A204.1 (cell line): Measurements from ENCODE around the gene MLIP.
"Not testable (repeated sequence)": the region's sequence is repeated elsewhere in the genome, so short reads cannot be mapped to it uniquely, and the experiment has no call there.

Experiments
- FAIRE-seq: peaks from 2 replicates; lab custom pipeline; 2012; peaks lifted over from hg19 to GRCh38; lab: Jason Lieb, UNC

Gene MLIP

DNA sequence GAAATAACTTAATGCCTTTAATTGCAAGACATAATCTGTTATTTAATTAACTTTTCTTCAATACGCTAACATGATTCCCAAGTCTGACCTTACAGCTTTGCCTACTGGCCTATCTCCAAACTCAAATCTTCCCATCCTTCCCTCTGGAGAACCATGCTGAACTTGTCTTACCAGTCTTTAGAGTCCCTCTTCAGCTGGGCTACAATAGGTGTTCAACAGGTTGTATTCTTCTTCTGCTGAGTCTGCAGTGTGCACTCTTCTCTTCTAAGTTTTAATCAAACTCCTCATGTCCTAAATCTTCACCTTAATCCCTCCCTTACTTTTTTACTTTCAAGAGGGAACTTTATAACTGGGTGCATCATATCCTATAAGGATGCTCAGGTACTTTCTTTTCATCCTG, 121.5 kb downstream of the MLIP start:
- FAIRE-seq = no peak

DNA sequence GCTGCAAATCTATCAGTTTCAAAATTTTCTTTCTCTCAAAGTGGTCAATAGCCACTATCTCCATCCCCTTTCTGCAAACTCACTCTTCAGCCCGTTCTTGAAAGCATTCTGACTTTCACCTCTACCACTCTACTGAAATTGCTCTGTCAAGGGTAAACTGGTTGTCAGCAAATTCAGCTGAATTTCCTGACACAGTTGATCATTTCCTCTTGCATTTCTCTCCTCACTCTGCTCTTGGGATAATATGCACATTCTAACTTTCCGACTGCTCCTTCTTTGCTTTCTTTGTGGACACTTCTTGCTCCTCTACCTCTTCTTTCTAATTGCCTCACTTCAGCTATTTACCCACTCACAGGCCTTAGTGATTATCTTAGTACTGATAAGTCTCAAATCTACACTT, 123.3 kb downstream of the MLIP start:
- FAIRE-seq = no peak

DNA sequence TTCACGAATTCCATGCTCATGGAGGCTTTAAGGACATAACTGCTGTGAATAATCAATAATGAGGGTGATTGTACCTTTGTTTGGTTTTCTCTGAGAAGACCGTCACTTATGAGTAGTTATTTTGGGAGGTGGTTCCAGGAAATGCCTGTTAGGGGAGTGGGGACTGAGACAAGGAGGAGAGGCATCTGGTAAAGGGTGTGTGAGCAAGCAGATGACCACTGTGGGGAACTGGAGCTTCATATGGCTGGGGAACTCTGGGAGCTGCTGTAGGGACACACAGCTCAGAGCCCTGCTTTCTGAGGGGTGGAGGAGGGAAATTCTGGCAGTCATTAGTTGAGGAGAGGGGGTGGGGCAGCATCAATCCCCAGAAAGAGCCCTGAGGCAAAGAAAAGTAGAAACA, 125.7 kb downstream of the MLIP start:
- FAIRE-seq = no peak

DNA sequence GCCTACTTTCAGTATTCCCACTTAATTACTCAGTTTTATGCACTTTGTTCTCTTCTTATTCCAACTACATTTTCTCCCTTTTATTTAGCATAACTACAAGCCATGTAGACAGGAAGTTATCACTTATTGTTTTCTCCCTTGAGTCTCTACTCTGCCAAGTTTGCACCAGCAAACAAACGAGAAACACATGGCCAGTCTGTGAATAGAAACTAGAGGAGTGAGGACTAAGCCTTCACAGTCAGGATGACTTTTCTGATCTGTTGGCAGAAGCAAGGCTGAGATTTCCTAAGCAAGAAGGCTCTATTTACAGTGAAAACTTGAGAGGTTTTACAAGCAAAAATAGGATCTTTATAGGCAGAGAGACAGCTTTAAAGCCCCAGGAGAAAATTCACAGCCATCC, 127.2 kb downstream of the MLIP start:
- no peak for FAIRE-seq

DNA sequence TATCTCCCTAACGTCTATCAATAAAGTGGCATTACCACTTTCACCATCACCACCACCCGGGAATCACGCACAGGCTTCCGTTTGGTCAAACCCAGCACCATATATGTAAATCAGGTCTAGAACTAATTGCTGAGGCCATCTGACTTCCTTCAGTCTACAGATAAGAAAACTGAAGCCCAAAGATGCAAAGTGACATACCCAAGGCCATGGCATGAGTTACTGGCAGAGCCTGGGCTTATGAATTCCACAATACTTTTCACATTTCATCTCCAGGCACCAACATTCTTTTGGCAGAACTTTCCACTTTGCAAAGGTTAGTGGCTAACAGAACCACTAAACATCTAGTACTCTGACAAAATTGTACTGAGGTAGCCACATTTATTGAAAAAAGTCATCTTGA, 132.5 kb downstream of the MLIP start:
- FAIRE-seq = no peak

- peak; percentile 90 for FAIRE-seq
Measured at GRCh38 chr6:54244430-54244829, 133.2 kb downstream of the MLIP start.

GRCh38 chr6:54245265-54245664, 134.0 kb downstream of the MLIP start:
- no peak for FAIRE-seq

- no peak for FAIRE-seq
Measured at GRCh38 chr6:54248319-54248718, 137.1 kb downstream of the MLIP start.

GRCh38 chr6:54248994-54249393, 137.8 kb downstream of the MLIP start:
- FAIRE-seq = no peak

- FAIRE-seq = not testable (repeated sequence)
Measured at GRCh38 chr6:54249812-54250211, 138.6 kb downstream of the MLIP start.

GRCh38 chr6:54252496-54252895, 141.3 kb downstream of the MLIP start:
- FAIRE-seq = no peak

DNA sequence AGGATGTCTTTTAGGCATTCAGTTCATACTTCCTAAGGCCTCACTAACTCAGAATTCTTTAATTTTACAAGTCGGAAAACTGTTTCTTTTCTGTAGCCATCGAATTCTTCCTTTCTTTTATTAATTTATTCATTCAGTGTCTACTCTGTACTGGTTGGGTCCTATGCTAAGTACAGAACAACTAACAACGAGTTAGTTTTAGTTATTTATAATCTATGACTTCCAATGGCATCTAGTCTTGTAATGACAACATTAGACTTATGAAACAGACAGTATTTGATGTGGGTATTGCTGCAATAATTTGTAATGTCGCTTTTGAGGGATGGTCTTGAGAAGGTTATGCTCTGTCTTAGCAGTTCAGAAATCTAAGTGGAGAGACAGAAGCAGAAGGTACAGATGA, 141.7 kb downstream of the MLIP start:
- no peak for FAIRE-seq

DNA sequence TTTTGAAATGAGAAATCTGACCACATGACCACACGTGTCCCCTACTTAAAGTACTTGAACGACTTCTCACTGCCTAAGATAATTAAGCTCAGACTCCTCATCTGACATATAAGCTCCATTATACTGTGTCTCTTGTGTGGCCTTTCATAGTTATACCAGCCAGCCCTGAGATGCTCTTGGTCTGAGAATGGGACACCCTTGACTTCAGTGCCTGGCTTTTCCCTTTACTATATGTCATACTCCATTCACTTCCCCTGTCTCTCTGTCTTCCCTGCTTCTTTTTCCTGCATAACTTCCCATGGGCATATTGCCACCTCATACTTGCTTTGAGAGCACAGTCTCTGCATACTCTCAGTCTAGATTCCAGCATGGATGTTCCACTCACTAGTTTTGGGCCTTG, 143.6 kb downstream of the MLIP start:
- no peak for FAIRE-seq

GRCh38 chr6:54255886-54256285, 144.6 kb downstream of the MLIP start:
- FAIRE-seq = no peak

- no peak for FAIRE-seq
Measured at GRCh38 chr6:54260025-54260424, 148.8 kb downstream of the MLIP start.

GRCh38 chr6:54262499-54262898, 151.3 kb downstream of the MLIP start:
- FAIRE-seq = no peak

DNA sequence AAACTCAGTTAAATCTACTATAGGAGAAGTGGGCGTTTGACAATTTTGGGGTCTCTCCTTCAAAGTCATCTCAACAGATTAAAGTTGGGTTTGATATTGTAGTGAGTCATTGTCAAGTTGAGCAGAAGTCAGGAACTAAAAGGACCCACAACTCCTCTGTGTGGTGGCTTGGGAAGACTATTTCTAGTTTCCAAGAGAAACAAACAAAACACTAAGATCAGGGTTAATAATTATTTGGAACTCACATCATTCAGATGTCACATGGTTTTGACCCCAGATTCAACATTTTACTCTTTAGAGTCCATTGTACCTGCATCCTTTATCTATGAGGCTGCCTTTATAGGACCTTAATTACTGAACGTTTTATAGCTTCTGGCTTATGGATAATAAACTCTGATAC, 151.7 kb downstream of the MLIP start:
- FAIRE-seq = no peak

GRCh38 chr6:54264581-54265272, 153.5 kb downstream of the MLIP start:
- FAIRE-seq = no peak

GRCh38 chr6:54266400-54266923, 155.2 kb downstream of the MLIP start:
- FAIRE-seq = no peak

DNA sequence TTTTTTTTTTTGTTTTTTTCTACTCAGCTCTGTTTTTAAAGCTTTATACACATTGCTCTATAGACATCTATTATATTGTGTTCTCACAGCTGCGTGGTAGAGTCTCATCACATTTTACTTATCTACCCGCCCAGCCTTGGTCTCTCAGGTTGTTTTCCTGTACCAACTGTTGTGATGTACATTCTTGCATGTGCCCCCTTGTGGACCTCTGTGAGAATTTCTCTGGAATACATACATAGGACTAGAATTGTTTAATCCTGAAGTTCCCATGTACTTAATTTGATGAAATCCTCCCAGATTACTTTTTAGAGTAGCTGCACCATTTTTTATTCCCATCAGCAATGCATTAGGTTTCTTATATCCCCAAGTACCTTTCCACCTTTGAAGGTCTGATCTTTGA, 156.6 kb downstream of the MLIP start:
- FAIRE-seq = peak; percentile 35

GRCh38 chr6:54273214-54273820, 162.1 kb downstream of the MLIP start:
- FAIRE-seq = no peak

GRCh38 chr6:54274383-54274782, 163.1 kb downstream of the MLIP start:
- no peak for FAIRE-seq

- no peak for FAIRE-seq
Measured at GRCh38 chr6:54282186-54282585, 170.9 kb downstream of the MLIP start.
